Measurements from ENCODE around the gene MKKS. TPM values are rescaled to one million over a fixed set of nuclear protein-coding genes. Genes with fewer than 3 reads are reported as not detected.

MKKS gene
- total RNA-seq, 4 donors from 2014 or later: 5.9 to 13.0 (median 9.8) TPM

- 44 to 56% methylated on average over 4 of the region's 4 CpGs for WGBS, 2 donors
- TF ChIP-seq, protein P1, sequence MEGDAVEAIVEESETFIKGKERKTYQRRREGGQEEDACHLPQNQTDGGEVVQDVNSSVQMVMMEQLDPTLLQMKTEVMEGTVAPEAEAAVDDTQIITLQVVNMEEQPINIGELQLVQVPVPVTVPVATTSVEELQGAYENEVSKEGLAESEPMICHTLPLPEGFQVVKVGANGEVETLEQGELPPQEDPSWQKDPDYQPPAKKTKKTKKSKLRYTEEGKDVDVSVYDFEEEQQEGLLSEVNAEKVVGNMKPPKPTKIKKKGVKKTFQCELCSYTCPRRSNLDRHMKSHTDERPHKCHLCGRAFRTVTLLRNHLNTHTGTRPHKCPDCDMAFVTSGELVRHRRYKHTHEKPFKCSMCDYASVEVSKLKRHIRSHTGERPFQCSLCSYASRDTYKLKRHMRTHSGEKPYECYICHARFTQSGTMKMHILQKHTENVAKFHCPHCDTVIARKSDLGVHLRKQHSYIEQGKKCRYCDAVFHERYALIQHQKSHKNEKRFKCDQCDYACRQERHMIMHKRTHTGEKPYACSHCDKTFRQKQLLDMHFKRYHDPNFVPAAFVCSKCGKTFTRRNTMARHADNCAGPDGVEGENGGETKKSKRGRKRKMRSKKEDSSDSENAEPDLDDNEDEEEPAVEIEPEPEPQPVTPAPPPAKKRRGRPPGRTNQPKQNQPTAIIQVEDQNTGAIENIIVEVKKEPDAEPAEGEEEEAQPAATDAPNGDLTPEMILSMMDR (IDR thresholded peaks at IDR 0.05): no peak
- no peak for TF ChIP-seq POLR2A (IDR thresholded peaks at IDR 0.05)
- no peak for DNase-seq (ENCODE audit: low spot score in 2 of 2)
- intact Hi-C loops (cut with DNase I; ENCODE audit: low total_unique reads): no loop called here
- no peak overlapping the region for H3K4me3 ChIP-seq (ENCODE audit: low read depth, poor library complexity, severe bottlenecking)
Measured at GRCh38 chr20:10385850-10386544, 48.0 kb downstream of the MKKS start.

DNA sequence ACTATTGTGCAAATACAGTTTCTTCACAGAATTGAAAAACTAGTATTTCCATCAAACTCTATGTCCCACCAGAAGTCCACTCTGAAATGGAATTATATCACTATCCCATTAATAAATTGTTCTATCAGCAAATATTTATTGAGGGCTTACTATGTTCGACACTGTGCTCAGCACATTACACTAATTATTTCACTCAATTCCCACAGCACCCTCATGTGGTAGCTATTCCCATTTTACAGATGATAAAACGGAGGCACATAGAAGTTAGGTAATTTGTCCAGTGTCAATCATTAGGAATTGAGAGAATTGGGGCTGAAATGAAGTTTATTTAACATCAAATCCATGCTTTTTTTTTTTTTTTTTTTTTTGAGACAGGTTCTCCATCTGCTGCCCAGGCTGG, 52.5 kb downstream of the MKKS start:
- no peak for TF ChIP-seq POLR2A (IDR thresholded peaks at IDR 0.05)
- TF ChIP-seq, protein P1 (IDR thresholded peaks at IDR 0.05): no peak
- 78 to 83% methylated on average over 2 of the region's 2 CpGs for WGBS, 2 donors
- no peak overlapping the region for H3K4me3 ChIP-seq (ENCODE audit: low read depth, poor library complexity, severe bottlenecking)
- intact Hi-C loops (cut with DNase I; ENCODE audit: low total_unique reads): no loop called here
- no peak for DNase-seq (ENCODE audit: low spot score in 2 of 2)

GRCh38 chr20:10379761-10380160, 54.3 kb downstream of the MKKS start:
- 70 to 71% methylated on average over 7 of the region's 7 CpGs for WGBS, 2 donors
- TF ChIP-seq, protein P1 (IDR thresholded peaks at IDR 0.05): no peak
- TF ChIP-seq POLR2A (IDR thresholded peaks at IDR 0.05): no peak
- H3K4me3 ChIP-seq (ENCODE audit: low read depth, poor library complexity, severe bottlenecking): no peak overlapping the region
- intact Hi-C loops (cut with DNase I; ENCODE audit: low total_unique reads): no loop called here
- no peak for DNase-seq (ENCODE audit: low spot score in 2 of 2)

DNA sequence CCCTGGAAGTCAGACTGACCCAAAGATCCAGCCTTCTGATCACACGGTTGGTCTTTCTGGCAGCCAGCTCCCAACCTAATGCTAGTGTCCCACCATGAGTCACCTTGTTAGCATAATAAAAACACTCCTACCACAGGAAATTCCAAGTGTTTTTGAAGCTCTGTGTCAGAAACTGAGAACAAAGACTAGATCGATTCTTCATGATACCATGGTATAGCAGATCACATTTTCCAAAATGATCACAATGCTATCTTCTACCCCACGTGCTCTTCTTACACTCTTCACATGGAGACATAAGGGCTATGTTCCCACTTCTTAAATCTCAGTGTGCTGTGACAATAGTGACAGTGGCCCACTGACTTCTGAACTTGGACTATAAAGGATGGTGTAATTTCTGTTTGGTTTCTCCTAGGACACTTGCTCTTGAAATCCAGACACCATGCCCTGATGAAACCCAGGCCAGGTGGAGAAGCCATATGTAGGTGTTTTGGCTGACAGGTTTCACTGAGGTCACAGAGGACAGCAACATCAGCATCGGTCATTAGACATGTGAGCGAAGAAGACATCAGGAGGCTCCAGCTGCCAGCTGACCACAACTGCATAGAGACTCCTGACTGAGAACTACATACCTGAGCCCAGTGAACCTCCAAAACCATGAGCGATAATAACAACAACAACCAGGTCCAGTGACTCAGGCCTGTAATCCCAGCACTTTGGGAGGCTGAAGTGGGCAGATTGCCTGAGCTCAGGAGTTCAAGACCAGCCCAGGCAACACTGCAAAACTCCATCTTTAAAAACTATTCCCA, 57.5 kb downstream of the MKKS start:
- H3K4me3 ChIP-seq (ENCODE audit: low read depth, poor library complexity, severe bottlenecking): no peak overlapping the region
- DNase-seq (ENCODE audit: low spot score in 2 of 2): no peak
- TF ChIP-seq POLR2A (IDR thresholded peaks at IDR 0.05): no peak
- TF ChIP-seq, protein P1 (IDR thresholded peaks at IDR 0.05): no peak
- WGBS, 2 donors: 85 to 91% methylated on average over 6 of the region's 6 CpGs
- intact Hi-C loops (cut with DNase I; ENCODE audit: low total_unique reads): no loop called here

DNA sequence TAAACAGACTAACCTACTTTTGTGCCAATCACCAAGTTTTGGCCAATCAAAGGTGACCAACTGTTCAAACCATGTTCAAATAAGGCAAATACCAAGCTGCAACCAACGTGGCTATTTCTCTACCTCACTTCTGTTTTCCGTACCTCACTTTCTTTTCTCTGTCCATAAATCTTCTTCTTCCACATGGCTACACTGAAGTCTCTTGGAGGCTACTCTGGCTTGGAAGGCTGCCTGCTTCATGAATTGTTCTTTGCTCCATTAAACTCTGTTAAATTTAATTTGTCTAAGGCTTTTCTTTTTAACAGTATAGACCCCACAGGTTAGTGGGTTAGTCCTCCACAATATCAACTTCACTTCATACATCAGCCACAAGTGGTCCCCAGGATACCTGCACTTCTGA, 58.8 kb downstream of the MKKS start:
- TF ChIP-seq, protein P1 (IDR thresholded peaks at IDR 0.05): no peak
- TF ChIP-seq POLR2A (IDR thresholded peaks at IDR 0.05): no peak
- no peak overlapping the region for H3K4me3 ChIP-seq (ENCODE audit: low read depth, poor library complexity, severe bottlenecking)
- 68 to 77% methylated on average over 2 of the region's 2 CpGs for WGBS, 2 donors
- intact Hi-C loops (cut with DNase I; ENCODE audit: low total_unique reads): no loop called here
- no peak for DNase-seq (ENCODE audit: low spot score in 2 of 2)
